Heart left ventricle (tissue), 16 donors: ENCODE results near the gene ZNF853. TPM values are rescaled to one million over a fixed set of nuclear protein-coding genes. Genes with fewer than 3 reads are reported as not detected.

ENCODE experiments used
- ATAC-seq, 4 donors: fragments of 200-7000 bp; cut with Tn5 transposase; one replicate each; pipeline ENCODE4 v1.9.1; 2020 to 2022; ENCODE audit warnings: moderate library complexity in 4 of 4, mild to moderate bottlenecking in 3 of 4, moderate number of reproducible peaks in 1 of 4
- DNase-seq, 5 donors: peaks; one replicate each; pipeline ENCODE4 v3.0.0-alpha.2; 2020
- H3K27ac ChIP-seq, 12 donors: fragments of 200-600 bp; sonication (generic) in 4 of 12; one replicate each; pipeline versions ENCODE4 v1.5.0 to v1.8.0; 2016 to 2022; ENCODE audit warnings: mild to moderate bottlenecking in 2 of 12
- H3K27me3 ChIP-seq, 9 donors: fragments of 200-600 bp; sonication (generic) in 2 of 9; one replicate each; pipeline versions ENCODE4 v1.5.1 to v1.8.0; 2016 to 2022; ENCODE audit warnings: mild to moderate bottlenecking in 3 of 9
- H3K36me3 ChIP-seq, 9 donors: fragments of 200-600 bp; sonication (generic) in 2 of 9; one replicate each; pipeline versions ENCODE4 v1.5.0 to v1.8.0; 2018 to 2022; ENCODE audit warnings: mild to moderate bottlenecking in 2 of 9
- H3K4me1 ChIP-seq, 12 donors: fragments of 200-600 bp; sonication (generic) in 4 of 12; one replicate each; pipeline versions ENCODE4 v1.5.0 to v1.8.0; 2016 to 2022; ENCODE audit warnings: mild to moderate bottlenecking in 3 of 12
- H3K4me3 ChIP-seq, 12 donors: fragments of 200-600 bp; sonication (generic) in 4 of 12; one replicate each; pipeline versions ENCODE4 v1.5.0 to v1.8.0; 2017 to 2022; ENCODE audit warnings: mild to moderate bottlenecking in 9 of 12, moderate library complexity in 4 of 12
- H3K9me3 ChIP-seq, 12 donors: fragments of 200-600 bp; sonication (generic) in 4 of 12; one replicate each; pipeline versions ENCODE4 v1.5.0 to v1.8.0; 2016 to 2022; ENCODE audit warnings: mild to moderate bottlenecking in 1 of 12
- POLR2A ChIP-seq, 2 donors: fragments of 450-650 bp; IDR thresholded peaks; one replicate each; pipeline ENCODE4 v1.6.1; 2017; ENCODE audit warnings: antibody characterized with exemption in 2 of 2, mild to moderate bottlenecking in 2 of 2, moderate library complexity in 2 of 2
- WGBS, 4 donors: extraction: QIAGEN DNeasy Blood & Tissue Kit in 2 of 4; methylation state at CpG; one replicate each; pipeline versions ENCODE4 v1.1.5 to v1.1.7; 2013 to 2018; 5-methylcytosine and 5-hydroxymethylcytosine counted together
- intact Hi-C, 10 donors: fragments of 100-400 bp; cut with DNase I; formaldehyde crosslinking; loops; one replicate each; pipeline versions ENCODE4 v1.11.1 to v1.14.2; 2022
- polyA plus RNA-seq, 2 donors: library from polyadenylated mRNA; stranded (reverse); fragments of 200-250 nt; gene quantifications; one replicate each; pipeline ENCODE4 v1.2.3, GENCODE V29; 2013
- total RNA-seq, 9 donors: library from RNA; depleted of rRNA in 2 of 9; stranded (reverse); fragments of >200 nt in 2 of 9; fragmentation: NEBNext Ultra II Directional in 3 of 9; extraction: Animal tissue kit (Norgen Biotek cat#: 25700) in 3 of 9; gene quantifications; one replicate each; pipeline versions ENCODE4 v1.1.0 to v1.2.4, GENCODE V29; 2016 to 2023
- TF ChIP-seq, protein P1 (sequence below), 12 donors: fragments of 200-600 bp; sonication (generic) in 4 of 12; IDR thresholded peaks; one replicate each; pipeline versions ENCODE4 v1.5.0 to v1.8.0; 2018 to 2022; ENCODE audit warnings: antibody characterized with exemption in 12 of 12, mild to moderate bottlenecking in 5 of 12
- donor health status: ischemic (EF 13 %, LVEDD 7.1; RV severe dilation, severe dysfunction).
- donor health status: healthy with polysubstance abuse.
- donor health status: DM: no; HTN: yes; CAD: no.
- donor health status: DM: no; HTN: no; CAD: no.
- donor health status: ischemic (EF 25% LVEDD 6.9; RV normal size, moderate dysfunction).
- donor health status: ischemic (EF 25% LVEDD 5.7; RV mildly dilated, moderate dysfunction).
- donor health status: healthy.
- donor health status: DM: yes; HTN: yes; CAD: no.
- donor health status: ischemic (EF 35%, LVEDD 5.7; RV mildly dilated, moderate dysfunction).
- donor health status: nonischemic (EF 11% LVEDD 7.7; RV severe dilation, severe dysfunction).
- donor health status: DM: yes; HTN: yes; CAD: no.
- donor health status: PGD.
- donor health status: ischemic (EF 29% LVEDD 5.4; RV normal size, mild dysfunction).
- donor health status: nonischemic (EF 23%, LVEDD 6.1; RV moderate dilation, normal function).

The ZNF853 gene
- total and polyA plus RNA-seq, 11 donors: 3.1 to 27.8 (median 11.5) TPM

- H3K36me3 ChIP-seq: peaks cover 0 to 76% (median 69%) of the 10 kb centered on the region in 9 donors
- TF ChIP-seq POLR2A (IDR thresholded peaks at IDR 0.05): no peak
- TF ChIP-seq, protein P1, sequence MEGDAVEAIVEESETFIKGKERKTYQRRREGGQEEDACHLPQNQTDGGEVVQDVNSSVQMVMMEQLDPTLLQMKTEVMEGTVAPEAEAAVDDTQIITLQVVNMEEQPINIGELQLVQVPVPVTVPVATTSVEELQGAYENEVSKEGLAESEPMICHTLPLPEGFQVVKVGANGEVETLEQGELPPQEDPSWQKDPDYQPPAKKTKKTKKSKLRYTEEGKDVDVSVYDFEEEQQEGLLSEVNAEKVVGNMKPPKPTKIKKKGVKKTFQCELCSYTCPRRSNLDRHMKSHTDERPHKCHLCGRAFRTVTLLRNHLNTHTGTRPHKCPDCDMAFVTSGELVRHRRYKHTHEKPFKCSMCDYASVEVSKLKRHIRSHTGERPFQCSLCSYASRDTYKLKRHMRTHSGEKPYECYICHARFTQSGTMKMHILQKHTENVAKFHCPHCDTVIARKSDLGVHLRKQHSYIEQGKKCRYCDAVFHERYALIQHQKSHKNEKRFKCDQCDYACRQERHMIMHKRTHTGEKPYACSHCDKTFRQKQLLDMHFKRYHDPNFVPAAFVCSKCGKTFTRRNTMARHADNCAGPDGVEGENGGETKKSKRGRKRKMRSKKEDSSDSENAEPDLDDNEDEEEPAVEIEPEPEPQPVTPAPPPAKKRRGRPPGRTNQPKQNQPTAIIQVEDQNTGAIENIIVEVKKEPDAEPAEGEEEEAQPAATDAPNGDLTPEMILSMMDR (IDR thresholded peaks at IDR 0.05): no peak
- WGBS, 4 donors: 12 to 18% (median 16%) methylated on average over 10 of the region's 10 CpGs
- H3K27ac ChIP-seq: peak overlapping the region in 11 of 12 donors; percentile 84 to 95 (median 91)
- intact Hi-C loops: loop anchor here in 2 of 10 donors (10.0 kb wide), 2 partner anchors 76 to 114 kb away; partner anchors contain the start of gene ZNF12 (in 1 of the 2)
- no peak for DNase-seq
- peaks cover 0 to 25% (median 15%) of the 10 kb centered on the region in 12 donors for H3K4me1 ChIP-seq
- H3K9me3 ChIP-seq: no peaks in the 10 kb centered on the region
- H3K27me3 ChIP-seq: no peaks in the 10 kb centered on the region
- ATAC-seq: peak in 1 of 4 donors; percentile 27
- H3K4me3 ChIP-seq: peak overlapping the region; percentile 68 to 96 (median 92)
Measured at GRCh38 chr7:6590645-6591110, 24.7 kb upstream of the ZNF853 start.

GRCh38 chr7:6600093-6600492 is 15.3 kb upstream of the ZNF853 start:
- no peak for TF ChIP-seq POLR2A (IDR thresholded peaks at IDR 0.05)
- TF ChIP-seq, protein P1 (IDR thresholded peaks at IDR 0.05): no peak
- peaks cover 0 to 99% (median 85%) of the 10 kb centered on the region in 9 donors for H3K36me3 ChIP-seq
- H3K4me3 ChIP-seq: no peak overlapping the region
- WGBS, 4 donors: 92 to 96% (median 93%) methylated on average over 7 to 15 of the region's 15 CpGs
- no peak overlapping the region for H3K27ac ChIP-seq
- no peaks in the 10 kb centered on the region for H3K9me3 ChIP-seq
- intact Hi-C loops: no loop called here
- no peaks in the 10 kb centered on the region for H3K27me3 ChIP-seq
- no peaks in the 10 kb centered on the region for H3K4me1 ChIP-seq
- DNase-seq: peak in 1 of 5 donors; percentile 36
- ATAC-seq: peak in 1 of 4 donors; percentile 12

GRCh38 chr7:6604458-6604857 is 11.0 kb upstream of the ZNF853 start:
- DNase-seq (peak in 1 of 5 donors; percentile 40), ATAC-seq (no peak)
- no peaks in the 10 kb centered on the region for H3K4me1 ChIP-seq
- H3K27ac ChIP-seq: no peak overlapping the region
- no peak for TF ChIP-seq POLR2A (IDR thresholded peaks at IDR 0.05)
- TF ChIP-seq, protein P1 (IDR thresholded peaks at IDR 0.05): no peak
- 88 to 94% (median 90%) methylated on average over 10 of the region's 10 CpGs for WGBS, 4 donors
- no peak overlapping the region for H3K4me3 ChIP-seq
- H3K36me3 ChIP-seq: peaks cover 0 to 91% (median 76%) of the 10 kb centered on the region in 9 donors
- no peaks in the 10 kb centered on the region for H3K9me3 ChIP-seq
- H3K27me3 ChIP-seq: no peaks in the 10 kb centered on the region
- intact Hi-C loops: no loop called here

GRCh38 chr7:6606866-6607583 is 8.4 kb upstream of the ZNF853 start:
- 92 to 95% (median 92%) methylated on average over 33 to 36 of the region's 36 CpGs for WGBS, 4 donors
- Histone ChIP-seq H3K4me1 (no peaks in the 10 kb centered on the region), H3K27ac (no peak overlapping the region), H3K27me3 (no peaks in the 10 kb centered on the region), H3K4me3 (no peak overlapping the region), H3K36me3 (peaks cover 0 to 67% (median 54%) of the 10 kb centered on the region in 9 donors), H3K9me3 (no peaks in the 10 kb centered on the region)
- no peak for TF ChIP-seq POLR2A (IDR thresholded peaks at IDR 0.05)
- TF ChIP-seq, protein P1 (IDR thresholded peaks at IDR 0.05): no peak
- DNase-seq (no peak), ATAC-seq (peak in 1 of 4 donors; percentile 12)
- intact Hi-C loops: no loop called here
